ENCODE data around the gene DOK5. TPM values are rescaled to one million over a fixed set of nuclear protein-coding genes. Genes with fewer than 3 reads are reported as not detected.

Gene DOK5
- total RNA-seq, 2 experiments from 2014 or later, result not detected

- Histone ChIP-seq H4K20me1 (ENCODE audit: insufficient read depth, low read length) (no peaks in the 10 kb centered on the region), H3K27ac (ENCODE audit: low read depth, low read length, poor library complexity, severe bottlenecking) (no peak overlapping the region), H3K36me3 (ENCODE audit: insufficient read depth, low read length) (no peaks in the 10 kb centered on the region), H3K79me2 (ENCODE audit: insufficient read depth, low read depth, low read length) (no peaks in the 10 kb centered on the region), H3K9me2 (ENCODE audit: insufficient read depth, low read length) (no peaks in the 10 kb centered on the region), H3K4me2 (ENCODE audit: low read length) (no peak overlapping the region), H3K4me1 (ENCODE audit: insufficient read depth, low read length, poor library complexity, severe bottlenecking) (no peaks in the 10 kb centered on the region), H3K4me3 (ENCODE audit: low read depth, low read length, poor library complexity, severe bottlenecking) (no peak overlapping the region), H3K9me3 (ENCODE audit: low read length) (no peaks in the 10 kb centered on the region), H2AFZ (ENCODE audit: low read length) (no peak overlapping the region)
- CTCF ChIA-PET (ENCODE audit: unreplicated experiment), result no interaction called here
- DNase-seq (ENCODE audit: low spot score), result no peak
- TF ChIP-seq, protein P1, sequence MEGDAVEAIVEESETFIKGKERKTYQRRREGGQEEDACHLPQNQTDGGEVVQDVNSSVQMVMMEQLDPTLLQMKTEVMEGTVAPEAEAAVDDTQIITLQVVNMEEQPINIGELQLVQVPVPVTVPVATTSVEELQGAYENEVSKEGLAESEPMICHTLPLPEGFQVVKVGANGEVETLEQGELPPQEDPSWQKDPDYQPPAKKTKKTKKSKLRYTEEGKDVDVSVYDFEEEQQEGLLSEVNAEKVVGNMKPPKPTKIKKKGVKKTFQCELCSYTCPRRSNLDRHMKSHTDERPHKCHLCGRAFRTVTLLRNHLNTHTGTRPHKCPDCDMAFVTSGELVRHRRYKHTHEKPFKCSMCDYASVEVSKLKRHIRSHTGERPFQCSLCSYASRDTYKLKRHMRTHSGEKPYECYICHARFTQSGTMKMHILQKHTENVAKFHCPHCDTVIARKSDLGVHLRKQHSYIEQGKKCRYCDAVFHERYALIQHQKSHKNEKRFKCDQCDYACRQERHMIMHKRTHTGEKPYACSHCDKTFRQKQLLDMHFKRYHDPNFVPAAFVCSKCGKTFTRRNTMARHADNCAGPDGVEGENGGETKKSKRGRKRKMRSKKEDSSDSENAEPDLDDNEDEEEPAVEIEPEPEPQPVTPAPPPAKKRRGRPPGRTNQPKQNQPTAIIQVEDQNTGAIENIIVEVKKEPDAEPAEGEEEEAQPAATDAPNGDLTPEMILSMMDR (conservative IDR thresholded peaks at IDR 0.05; ENCODE audit: low read length), result no peak
- no peak for TF ChIP-seq EZH2phosphoT487 (IDR thresholded peaks at IDR 0.05; ENCODE audit: borderline replicate concordance, low read depth, low read length)
- intact Hi-C loops (cut with micrococcal nuclease; ENCODE audit: unreplicated experiment), result no loop called here
- POLR2A ChIA-PET, result no interaction called here
- BruUV-seq (replicated peaks), result no TSS peak
These were observed 49.5 kb downstream of the DOK5 start for GRCh38 chr20:54524849-54525248.

DNA sequence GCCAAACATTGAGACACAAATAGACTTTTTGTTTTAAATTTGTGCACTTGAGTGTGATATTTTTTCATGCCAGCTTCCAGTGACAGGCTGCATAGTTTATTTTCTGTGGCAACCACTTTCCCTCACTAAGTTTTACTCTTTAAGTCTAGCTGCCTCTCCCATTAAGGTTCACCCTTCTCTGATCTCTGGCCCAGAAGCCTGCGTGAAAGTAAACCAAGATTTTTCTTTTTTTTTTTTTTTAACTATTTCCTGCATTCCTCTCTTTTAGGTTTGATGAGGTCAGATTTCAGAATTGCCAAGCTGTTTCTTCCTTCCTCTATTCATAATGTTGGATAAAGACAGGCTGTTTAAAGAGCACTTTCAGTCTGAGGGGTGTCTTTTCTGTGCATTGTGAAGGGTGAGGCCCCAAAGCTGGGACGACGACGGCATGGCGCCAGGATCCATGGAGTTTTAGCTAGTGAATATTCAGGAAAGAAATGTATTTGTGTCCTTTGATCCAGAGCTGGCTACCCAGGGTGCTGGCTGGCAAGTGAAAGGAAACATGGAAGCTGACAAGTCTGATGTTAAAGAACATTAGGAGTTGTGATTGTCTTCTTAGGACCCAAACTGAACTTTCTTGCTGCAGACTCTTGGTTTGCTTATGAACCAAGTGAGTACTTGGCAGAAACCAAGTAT is 50.7 kb downstream of the DOK5 start:
- no peak overlapping the region for H3K4me2 ChIP-seq (ENCODE audit: low read length)
- intact Hi-C loops (cut with micrococcal nuclease; ENCODE audit: unreplicated experiment), result no loop called here
- ChIA-PET CTCF (ENCODE audit: unreplicated experiment) (no interaction called here), POLR2A (interaction anchor here (0.8 kb wide), 1 partner anchor 233 kb away, joined by 5 read pairs; no protein-coding TSS in a partner anchor)
- no peak for TF ChIP-seq EZH2phosphoT487 (IDR thresholded peaks at IDR 0.05; ENCODE audit: borderline replicate concordance, low read depth, low read length)
- TF ChIP-seq, protein P1 (conservative IDR thresholded peaks at IDR 0.05; ENCODE audit: low read length), result no peak
- H2AFZ ChIP-seq (ENCODE audit: low read length), result no peak overlapping the region
- BruUV-seq (replicated peaks), result no TSS peak
- no peaks in the 10 kb centered on the region for H3K36me3 ChIP-seq (ENCODE audit: insufficient read depth, low read length)
- H3K9me2 ChIP-seq (ENCODE audit: insufficient read depth, low read length), result no peaks in the 10 kb centered on the region
- H3K9me3 ChIP-seq (ENCODE audit: low read length), result no peaks in the 10 kb centered on the region
- no peaks in the 10 kb centered on the region for H3K79me2 ChIP-seq (ENCODE audit: insufficient read depth, low read depth, low read length)
- no peak overlapping the region for H3K4me3 ChIP-seq (ENCODE audit: low read depth, low read length, poor library complexity, severe bottlenecking)
- no peaks in the 10 kb centered on the region for H4K20me1 ChIP-seq (ENCODE audit: insufficient read depth, low read length)
- H3K4me1 ChIP-seq (ENCODE audit: insufficient read depth, low read length, poor library complexity, severe bottlenecking), result no peaks in the 10 kb centered on the region
- no peak for DNase-seq (ENCODE audit: low spot score)
- no peak overlapping the region for H3K27ac ChIP-seq (ENCODE audit: low read depth, low read length, poor library complexity, severe bottlenecking)

GRCh38 chr20:54526801-54527200 is 51.4 kb downstream of the DOK5 start:
- H4K20me1 ChIP-seq (ENCODE audit: insufficient read depth, low read length), result no peaks in the 10 kb centered on the region
- no peaks in the 10 kb centered on the region for H3K36me3 ChIP-seq (ENCODE audit: insufficient read depth, low read length)
- H3K4me1 ChIP-seq (ENCODE audit: insufficient read depth, low read length, poor library complexity, severe bottlenecking), result no peaks in the 10 kb centered on the region
- ChIA-PET POLR2A (interaction anchor here (0.8 kb wide), 1 partner anchor 234 kb away, joined by 5 read pairs; no protein-coding TSS in a partner anchor), CTCF (ENCODE audit: unreplicated experiment) (no interaction called here)
- no peak overlapping the region for H3K4me3 ChIP-seq (ENCODE audit: low read depth, low read length, poor library complexity, severe bottlenecking)
- TF ChIP-seq, protein P1 (conservative IDR thresholded peaks at IDR 0.05; ENCODE audit: low read length), result no peak
- no peak for TF ChIP-seq EZH2phosphoT487 (IDR thresholded peaks at IDR 0.05; ENCODE audit: borderline replicate concordance, low read depth, low read length)
- no peak overlapping the region for H2AFZ ChIP-seq (ENCODE audit: low read length)
- no TSS peak for BruUV-seq (replicated peaks)
- intact Hi-C loops (cut with micrococcal nuclease; ENCODE audit: unreplicated experiment), result no loop called here
- no peak overlapping the region for H3K27ac ChIP-seq (ENCODE audit: low read depth, low read length, poor library complexity, severe bottlenecking)
- DNase-seq (ENCODE audit: low spot score), result no peak
- H3K9me3 ChIP-seq (ENCODE audit: low read length), result no peaks in the 10 kb centered on the region
- H3K9me2 ChIP-seq (ENCODE audit: insufficient read depth, low read length), result no peaks in the 10 kb centered on the region
- no peak overlapping the region for H3K4me2 ChIP-seq (ENCODE audit: low read length)
- H3K79me2 ChIP-seq (ENCODE audit: insufficient read depth, low read depth, low read length), result no peaks in the 10 kb centered on the region

Data from OCI-LY7 (cell line).